ENCODE results near the gene CRKL.

DNA sequence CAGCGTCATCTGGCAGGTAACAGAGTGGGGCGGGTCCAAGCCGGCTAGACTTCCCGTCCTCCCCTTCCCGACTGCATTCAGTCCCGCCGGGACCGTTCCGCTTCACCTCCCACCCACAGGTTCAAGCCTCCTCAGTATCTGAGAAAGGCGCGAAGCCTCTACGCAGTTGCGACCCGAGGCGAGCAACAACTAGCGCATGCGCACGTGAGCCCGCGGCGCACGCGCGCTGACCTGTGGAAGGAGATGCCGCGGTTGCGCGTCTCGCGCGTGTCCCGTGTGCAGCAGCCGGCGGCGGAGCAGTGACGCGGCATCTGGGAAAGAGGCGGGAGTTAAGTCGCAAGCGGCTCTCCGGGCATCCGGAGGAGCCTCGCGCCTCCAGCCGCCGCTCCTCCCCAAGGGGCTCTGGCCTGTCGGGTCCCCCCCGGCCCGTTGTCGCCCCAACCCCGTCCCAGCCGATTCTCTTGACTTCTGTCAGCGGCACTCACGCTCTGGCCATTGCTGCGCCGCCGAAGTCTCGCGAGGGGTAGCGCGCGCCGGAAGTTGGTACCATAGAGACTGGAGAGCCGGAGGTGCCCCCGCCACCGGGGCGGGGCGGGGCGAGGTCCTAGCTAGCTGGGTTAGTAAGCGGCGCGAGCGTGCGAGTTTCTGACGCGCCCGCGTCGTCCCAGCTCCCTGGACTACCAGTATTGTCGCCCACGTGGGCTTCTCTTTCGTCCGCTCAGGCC lies 84.6 kb downstream of the CRKL start, which contains the start of gene THAP7:
- TF ChIP-seq CTCF (IDR thresholded peaks at IDR 0.05), result peak in 1 of 3 donors; percentile 18
- TF ChIP-seq POLR2AphosphoS5 (IDR thresholded peaks at IDR 0.05), result peak; percentile 80 to 94 (median 89)
- TF ChIP-seq POLR2A (IDR thresholded peaks at IDR 0.05), result peak; percentile 89
